ENCODE measurements around the gene LGALS7B.

- TF ChIP-seq, protein P1, sequence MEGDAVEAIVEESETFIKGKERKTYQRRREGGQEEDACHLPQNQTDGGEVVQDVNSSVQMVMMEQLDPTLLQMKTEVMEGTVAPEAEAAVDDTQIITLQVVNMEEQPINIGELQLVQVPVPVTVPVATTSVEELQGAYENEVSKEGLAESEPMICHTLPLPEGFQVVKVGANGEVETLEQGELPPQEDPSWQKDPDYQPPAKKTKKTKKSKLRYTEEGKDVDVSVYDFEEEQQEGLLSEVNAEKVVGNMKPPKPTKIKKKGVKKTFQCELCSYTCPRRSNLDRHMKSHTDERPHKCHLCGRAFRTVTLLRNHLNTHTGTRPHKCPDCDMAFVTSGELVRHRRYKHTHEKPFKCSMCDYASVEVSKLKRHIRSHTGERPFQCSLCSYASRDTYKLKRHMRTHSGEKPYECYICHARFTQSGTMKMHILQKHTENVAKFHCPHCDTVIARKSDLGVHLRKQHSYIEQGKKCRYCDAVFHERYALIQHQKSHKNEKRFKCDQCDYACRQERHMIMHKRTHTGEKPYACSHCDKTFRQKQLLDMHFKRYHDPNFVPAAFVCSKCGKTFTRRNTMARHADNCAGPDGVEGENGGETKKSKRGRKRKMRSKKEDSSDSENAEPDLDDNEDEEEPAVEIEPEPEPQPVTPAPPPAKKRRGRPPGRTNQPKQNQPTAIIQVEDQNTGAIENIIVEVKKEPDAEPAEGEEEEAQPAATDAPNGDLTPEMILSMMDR (IDR thresholded peaks at IDR 0.05; ENCODE audit: low read length): no peak
- TF ChIP-seq EZH2 (optimal IDR thresholded peaks at IDR 0.05; ENCODE audit: low read depth, low read length): no peak
Measured at GRCh38 chr19:38816131-38816750, 27.2 kb downstream of the LGALS7B start.

Measured in MM.1S (cell line).